NOMO-1 treated with DMSO at 0.1 percent for 48 hours (cell line): ENCODE data around the gene B3GNT4.
"Not testable (repeated sequence)": the region's sequence is repeated elsewhere in the genome, so short reads cannot be mapped to it uniquely, and the experiment has no call there.

ENCODE experiments used
- DNase-seq: peaks from one replicate; lab custom pipeline; 2025; ENCODE audit not compliant: unreplicated experiment; lab: John Stamatoyannopoulos, UW

Gene B3GNT4

DNA sequence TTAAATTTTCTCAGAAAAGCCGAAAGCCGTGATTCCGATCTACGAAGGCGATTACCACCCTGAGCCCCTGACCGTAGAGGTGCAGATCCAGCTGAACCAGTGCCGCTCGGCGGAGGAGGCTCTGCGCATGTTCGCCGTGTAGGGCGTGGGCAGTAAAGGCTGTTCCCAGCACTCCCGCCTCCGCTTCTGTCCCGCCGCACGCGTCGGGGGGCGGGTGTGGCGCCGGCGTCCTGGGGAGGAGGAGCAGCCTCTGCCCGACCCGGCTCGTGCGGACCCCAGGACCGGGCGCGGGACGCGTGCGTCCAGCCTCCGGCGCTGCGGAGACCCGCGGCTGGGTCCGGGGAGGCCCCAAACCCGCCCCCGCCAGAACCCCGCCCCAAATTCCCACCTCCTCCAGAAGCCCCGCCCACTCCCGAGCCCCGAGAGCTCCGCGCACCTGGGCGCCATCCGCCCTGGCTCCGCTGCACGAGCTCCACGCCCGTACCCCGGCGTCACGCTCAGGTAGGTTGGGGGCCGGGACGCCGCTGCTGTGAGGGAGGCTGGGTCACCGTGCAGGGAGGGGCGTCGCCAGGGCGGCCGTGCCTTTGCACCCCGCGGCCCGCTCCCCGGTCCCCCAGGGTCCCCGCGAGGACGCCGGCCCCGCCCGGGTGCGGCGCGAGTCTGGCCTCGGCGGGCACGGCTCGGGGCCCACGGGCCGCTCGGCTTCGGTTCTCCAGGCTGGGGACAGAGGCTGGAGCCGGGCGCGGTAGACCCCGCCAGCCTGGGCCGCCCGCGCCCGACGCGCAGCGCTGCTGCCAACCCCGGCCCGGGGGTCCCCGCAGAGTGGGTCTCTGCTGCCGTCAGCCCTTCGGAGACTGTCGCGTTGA, at the start of gene B3GNT4:
Gene B3GNT4 (plus strand): TSS at position 409 of the 866 bp plus-strand sequence. CDS start 910 bp downstream, outside the sequence.
- DNase-seq: no peak

DNA sequence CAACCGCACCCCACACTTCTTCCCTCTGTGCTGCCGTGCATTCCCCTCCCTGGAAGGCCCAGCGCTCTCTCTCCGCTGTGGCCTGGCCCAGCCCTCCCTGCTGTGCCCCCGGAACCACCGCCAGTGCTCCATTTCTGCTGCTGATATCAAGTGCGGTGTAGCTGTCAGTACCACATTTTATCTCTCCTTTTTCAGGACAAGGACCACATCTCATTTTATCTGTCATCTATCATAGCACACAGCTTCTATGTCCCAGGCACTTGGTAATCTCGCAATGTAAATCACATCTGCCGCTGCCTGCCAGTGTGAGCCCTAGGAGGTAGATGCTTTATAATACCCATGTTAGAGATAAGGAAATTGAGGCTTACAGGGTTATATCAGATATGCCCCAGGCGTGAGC, 47.8 kb upstream of the B3GNT4 start:
- no peak for DNase-seq

DNA sequence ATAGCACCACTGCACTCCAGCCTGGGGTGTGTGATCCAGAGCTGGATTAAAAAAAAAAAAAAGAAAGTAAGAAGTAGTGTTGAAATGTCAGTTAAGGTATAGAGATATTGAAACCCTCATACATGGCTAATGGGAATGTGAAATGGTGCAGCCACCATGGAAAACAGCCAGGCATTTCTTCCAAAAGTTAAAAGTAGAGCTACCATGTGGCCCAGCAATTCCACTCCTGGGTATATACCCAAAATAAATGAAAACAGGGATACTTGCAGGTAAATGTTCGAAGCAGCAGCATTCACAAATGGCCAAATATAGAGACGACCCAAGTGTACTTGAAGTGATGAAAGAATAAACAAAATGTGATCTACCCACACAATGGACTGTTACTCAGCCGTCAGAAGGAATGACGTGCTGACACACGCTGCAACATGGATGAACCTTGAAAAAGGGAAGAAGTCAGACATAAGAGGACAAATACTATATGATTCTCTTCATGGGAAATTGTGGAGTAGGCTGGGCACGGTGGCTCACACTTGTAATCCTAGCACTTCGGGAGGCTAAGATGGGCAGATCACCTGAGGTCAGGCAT, 44.7 kb upstream of the B3GNT4 start:
- no peak for DNase-seq

DNA sequence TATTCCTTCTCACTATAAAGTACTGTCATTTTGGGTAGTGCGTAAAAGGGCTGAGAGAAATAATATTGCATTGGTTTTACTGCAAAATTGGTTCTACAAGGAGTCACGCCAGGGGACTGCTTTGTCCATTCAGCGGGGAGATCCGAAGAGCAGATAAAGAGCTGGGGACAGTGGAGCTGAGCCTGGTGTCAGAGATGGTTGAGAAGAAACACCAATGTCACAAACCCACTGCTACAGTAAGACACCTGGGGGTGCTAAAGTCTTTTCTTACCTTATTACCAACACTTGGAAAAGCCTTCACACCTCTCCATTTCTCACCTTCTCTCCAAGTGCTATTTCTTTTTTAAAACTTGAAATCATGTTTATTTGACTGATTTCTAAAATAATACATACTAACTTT, 43.6 kb upstream of the B3GNT4 start:
- no peak for DNase-seq

DNA sequence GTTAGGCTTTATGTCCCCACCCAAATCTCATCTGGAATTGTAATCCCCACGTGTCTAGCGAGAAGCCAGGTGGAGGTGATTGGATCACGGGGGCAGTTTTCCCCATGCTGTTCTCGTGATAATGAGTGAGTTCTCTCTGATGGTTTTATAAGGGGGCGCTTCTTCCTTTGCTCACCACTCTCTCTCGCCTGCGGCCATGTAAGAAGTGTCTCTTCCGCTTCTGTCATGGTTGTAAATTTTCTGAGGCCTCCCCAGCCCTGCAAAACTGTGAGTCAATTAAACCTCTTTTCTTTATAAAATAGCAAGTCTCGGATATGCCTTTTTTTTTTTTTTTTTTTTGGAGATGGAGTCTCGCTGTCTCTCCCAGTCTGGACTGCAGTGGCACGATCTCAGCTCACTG, 42.7 kb upstream of the B3GNT4 start:
- no peak for DNase-seq

DNA sequence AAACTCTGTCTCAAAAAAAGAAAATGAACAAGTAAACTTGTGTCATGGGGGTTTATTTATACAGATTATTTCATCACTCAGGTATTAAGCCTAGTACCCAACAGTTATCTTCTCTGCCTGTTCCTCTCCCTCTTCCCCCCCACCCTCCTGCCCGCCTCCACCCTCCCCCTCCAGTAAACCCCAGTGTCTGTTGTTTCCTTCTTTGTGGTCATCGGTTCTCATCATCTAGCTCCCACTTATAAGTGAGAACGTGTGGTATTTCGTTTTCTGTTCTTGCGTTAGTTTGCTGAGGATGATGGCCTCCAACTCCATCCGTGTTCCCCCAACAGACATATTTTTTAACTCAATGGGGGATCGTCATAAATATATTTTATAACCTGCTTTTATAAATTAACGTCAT, 41.8 kb upstream of the B3GNT4 start:
- DNase-seq: peak; percentile 9

DNA sequence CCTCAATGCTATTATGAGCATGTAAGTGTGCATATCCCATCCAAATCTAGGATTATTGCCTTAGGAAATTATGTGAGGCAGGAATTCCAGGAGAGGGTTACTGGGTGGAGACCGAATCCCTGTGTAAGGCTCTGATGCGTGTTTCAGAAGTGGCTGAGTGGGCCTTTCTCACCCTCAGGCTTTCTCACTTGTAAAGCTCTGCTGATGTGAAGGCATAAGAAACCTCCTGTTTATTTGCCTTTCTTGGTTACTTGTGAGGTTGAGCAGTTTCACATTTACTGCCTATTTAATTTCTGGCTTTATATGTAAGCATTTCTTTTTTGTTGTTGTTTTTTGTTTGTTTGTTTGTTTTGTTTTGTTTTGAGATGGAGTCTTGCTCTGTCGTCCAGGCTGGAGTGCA, 40.5 kb upstream of the B3GNT4 start:
- DNase-seq: no peak

DNA sequence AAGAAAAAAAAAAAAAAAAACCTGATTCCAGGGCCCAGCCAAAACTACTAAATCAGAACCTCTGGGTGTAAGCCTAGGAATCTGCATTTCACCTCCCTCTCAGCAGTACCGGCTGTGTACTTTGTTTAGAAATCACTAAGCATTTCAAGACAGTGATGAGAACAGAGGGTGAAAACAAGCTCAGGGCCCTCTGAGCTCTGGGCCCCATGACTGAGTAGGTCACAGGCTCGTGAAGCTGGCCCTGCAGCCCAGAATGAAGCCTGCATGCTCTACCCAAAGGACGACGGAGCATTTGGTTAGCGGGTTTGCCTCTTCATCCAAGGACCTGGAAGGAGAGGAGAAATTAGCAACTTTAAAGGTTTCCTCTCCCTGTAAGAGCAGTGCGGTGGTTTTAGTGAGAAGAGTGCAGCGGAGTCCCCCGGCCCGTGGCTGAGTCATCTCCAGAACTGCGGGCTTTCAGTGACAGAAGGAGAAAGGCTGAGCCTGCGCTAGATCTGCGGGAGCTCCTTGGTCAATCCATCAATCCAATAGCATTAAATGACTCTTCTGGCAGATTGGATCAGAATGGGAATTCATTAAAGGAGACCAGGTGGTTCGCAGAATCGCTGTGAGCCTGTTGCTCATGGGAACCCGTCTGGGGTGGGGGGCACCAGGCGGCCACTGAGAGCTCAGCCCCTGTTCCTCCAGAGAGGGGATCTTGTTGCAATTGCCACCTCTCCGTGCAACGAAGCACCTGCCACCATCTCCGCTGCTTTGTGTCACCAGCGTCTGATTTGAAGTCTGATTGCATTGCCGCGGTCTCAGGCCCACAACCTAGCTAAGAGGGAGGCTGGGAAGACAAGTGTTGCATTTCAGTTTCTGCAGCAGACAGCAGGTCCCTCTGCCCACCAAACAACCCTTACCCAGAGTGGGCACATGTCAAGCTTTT, 36.8 kb upstream of the B3GNT4 start:
- DNase-seq: no peak

DNA sequence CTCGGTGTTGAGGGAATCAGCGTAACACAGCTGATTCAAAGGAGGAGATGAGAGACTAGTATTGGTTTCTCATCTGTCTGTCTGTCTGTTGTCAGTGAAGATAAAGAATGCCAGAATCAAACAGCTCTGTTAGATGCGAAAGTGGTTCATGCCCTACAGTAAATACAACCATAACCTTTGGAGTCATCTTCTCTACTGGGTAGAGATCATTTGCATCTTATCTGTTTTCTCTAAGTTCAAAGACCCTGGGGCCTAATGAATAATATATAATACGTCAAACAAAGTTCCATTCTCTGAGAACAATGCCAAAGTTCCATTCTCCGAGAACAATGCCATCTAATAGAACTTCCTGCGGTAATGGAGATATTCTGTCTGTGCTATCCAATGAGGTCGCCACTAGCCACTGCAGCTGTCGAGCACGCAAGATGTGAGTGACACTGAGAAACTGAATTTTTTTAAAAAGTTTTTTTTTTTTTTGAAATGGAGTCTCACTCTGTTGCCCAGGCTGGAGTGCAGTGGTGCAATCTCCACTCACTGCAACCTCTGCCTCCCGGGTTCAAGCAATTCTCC, 36.1 kb upstream of the B3GNT4 start:
- no peak for DNase-seq

DNA sequence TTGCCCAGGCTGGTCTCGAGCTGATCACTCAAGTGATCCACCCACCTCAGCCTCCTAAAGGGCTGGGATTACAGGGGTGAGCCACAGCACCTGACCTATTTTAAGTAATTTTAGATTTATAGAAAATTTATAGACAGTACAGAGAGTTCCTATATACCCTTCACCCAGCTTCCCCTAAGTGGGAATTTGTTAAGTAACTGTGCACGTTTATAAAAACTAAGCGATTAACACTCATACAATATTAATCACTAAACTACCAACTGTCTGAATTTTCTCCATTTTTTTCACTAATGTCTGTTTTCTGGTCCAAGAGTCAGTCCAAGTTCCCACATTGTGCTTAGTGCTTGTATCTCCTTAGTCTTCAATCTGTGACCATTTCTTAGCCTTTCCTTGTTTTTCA, 35.0 kb upstream of the B3GNT4 start:
- no peak for DNase-seq

DNA sequence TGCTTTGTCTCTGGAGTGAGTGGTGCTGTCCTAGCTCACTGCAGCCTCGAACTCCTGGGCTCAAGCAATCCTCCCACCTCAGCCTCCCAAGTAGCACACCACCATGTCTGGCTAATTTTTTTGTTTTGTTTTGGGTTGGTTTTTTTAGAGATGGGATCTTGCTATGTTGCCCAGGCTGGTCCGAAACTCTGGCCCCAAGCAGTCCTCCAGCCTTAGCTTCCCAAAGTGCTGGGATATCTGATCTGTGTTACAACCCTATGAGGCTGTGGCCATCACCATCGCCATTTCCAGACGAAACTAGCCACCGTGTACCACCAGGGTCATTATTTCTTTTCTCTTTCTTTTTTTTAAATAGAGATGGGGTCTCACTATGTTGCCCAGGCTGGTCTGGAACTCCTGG, 32.1 kb upstream of the B3GNT4 start:
- no peak for DNase-seq

DNA sequence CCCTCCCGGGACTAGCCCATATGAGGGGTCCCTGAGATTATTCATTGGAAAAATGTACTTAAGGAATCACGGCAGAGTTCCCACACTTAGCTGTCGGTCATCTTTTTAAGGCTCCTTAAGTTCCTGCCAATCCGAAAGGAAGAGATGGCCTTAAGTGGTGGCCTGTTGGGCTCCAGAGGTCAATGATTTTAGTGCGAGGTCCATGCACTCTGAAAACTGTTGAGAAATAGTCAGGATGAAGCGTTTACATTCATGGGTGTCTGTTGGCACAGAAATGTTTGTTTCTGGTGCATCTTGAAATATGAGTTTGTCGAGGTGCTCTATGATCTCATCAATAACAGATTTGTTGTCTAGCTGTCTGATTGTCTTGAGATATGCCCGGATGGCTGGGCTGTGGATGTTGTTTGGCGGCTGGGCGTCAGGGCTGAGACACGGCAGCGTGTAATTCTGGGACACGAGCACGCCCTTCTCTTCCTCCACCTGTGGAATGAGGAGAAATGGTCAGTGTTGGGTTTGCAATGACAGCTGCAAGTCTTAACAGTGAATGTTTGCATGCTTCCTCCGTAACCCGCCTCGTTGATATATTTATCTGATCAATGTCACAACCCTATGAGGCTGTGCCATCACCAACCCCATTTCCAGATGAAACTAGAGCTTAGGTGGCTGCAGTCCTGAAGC, 31.1 kb upstream of the B3GNT4 start:
- no peak for DNase-seq

DNA sequence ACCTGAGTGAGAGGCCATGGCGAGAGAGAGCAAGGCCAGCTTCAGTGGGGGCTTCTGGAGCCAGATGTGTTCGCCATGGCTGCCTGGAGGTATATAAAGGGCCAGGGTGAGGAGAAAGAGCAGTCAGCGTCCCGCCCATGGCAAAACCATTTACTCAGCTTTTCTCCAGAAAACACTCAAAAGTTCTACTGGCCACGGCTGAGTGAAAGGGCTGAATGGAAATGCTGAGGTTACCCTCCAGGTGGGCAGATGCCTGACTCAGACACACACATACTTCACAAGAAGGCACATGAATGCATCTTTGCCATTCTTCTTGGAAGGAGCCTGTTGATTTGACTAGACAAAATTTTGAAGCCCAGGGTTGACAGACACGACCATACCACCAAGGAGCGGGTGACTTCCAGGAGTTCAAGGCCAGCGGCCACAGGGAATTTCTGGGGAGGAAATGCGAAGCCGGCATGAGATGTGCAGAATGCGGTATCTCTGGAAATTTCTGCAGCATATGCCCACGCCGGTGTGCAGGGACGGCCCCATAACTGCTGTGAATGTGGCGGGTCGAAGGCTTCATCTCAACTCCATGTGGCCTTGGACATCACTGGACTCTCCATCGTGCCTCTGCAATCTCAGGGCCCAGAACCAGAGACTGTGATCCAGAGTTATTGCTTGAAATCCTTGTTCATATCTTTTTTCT, 29.2 kb upstream of the B3GNT4 start, which contains the start of gene IL31:
Gene IL31 (minus strand): TSS at position 67 of the 691 bp plus-strand sequence. CDS start 49 bp downstream, at position 18.
- no peak for DNase-seq

DNA sequence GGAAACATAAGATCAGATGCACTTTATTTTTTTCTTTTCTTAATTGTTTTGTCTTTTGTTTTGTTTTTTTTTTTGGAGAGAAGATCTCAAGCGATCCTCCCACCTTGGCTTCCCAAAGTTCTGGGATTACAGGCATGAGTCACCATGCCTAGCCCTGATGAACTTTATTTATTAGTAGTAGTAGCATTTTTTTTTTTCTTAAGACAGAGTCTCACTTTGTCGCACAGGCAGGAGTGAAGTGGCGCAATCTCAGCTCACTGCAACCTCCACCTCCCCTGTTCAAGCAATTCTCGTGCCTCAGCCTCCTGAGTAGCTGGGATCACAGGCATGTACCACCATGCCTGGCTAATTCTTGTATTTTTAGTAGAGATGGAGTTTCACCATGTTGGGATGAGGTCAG, 27.0 kb upstream of the B3GNT4 start:
- not testable (repeated sequence) for DNase-seq

DNA sequence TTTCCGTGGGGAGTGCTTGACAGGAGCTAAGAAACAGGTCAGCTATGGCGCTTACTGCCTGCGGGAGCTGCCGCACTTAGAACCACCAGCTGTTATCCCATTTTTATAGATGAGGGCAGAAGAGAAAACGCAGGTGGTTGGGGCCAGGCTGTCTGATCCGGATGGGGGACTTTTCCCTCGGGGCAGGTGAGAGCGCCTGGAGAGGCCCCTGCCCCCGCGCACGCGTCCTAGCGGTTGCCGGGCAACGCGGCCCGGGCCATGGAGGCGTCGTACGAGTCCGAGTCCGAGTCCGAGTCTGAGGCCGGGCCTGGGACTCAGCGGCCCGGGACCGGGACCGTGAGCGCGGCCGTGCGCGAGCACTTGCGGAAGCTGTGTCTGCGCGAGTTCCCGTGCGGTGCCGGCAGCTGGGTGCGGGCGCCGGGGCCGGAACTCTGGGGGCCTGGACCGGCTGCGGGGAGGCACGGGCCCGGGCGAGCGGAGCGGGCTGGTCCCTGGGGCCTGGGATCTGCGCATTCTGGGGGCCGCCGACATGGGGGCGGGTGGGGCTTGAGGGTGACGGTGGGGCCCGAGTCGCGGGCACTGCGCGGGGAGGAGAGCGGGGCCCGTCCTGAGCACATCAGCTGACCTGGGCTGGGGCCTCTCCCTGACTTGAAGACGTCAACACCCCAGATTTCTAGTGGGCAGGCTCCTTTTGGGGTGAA, 20.5 kb upstream of the B3GNT4 start, which contains the start of gene LRRC43:
Gene LRRC43 (plus strand): TSS at position 237 of the 701 bp plus-strand sequence. CDS start 22 bp downstream, at position 259.
- DNase-seq: peak; percentile 14

DNA sequence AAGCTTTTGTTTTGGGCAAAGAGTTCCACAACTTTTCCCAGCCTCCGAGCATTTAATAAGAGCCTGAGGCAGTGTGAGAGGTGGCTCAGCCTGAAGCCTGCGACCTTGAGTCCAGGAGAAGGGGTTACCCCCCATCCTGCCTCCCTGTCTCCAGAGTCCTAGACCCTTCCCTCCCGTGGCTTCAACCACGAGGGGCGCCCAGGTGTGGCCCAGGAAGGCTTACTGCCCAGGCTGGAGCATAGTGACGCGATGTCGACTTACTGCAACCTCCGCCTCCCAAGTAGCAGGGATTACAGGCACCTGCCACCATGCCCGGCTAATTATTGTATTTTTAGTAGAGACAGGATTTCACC, 19.9 kb upstream of the B3GNT4 start:
- no peak for DNase-seq

DNA sequence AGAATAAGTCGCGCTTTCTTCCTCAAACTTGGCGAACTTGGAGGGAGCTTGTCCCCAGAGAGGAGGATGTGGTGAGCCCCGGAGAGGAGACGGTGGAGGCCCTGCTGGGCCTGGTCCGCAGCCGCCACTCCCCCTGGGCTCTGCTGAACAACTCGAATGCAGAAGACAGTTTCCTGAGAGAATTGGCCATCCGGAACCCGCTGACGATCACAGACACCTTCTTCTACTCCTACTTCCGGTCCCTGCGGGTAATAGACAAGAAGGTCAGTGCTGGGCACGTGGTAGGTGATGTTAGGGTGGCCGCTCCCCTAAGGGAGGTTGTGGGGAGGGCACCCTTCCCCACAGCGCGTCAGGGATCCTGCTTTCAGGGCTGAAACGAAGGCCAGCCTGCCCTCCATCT, 19.0 kb upstream of the B3GNT4 start:
- no peak for DNase-seq

DNA sequence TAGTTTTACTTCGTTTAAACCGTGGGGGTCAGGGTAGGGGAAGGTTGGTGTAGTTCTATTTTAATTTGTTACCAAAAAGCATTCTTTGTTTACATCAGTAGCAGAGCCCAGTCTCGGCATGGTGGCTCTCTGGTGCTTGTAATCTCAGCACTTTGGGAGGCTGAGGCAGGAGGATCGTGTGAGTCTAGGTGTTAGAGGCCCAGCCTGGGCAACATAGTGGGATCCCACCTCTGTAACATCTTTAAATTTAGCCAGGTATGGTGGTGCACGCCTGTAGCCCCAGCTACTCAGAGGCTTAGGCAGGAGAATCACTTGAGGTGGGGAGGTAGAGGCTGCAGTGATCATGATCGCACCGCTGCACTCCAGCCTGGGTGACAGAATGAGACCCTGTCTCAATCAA, 18.4 kb upstream of the B3GNT4 start:
- no peak for DNase-seq

DNA sequence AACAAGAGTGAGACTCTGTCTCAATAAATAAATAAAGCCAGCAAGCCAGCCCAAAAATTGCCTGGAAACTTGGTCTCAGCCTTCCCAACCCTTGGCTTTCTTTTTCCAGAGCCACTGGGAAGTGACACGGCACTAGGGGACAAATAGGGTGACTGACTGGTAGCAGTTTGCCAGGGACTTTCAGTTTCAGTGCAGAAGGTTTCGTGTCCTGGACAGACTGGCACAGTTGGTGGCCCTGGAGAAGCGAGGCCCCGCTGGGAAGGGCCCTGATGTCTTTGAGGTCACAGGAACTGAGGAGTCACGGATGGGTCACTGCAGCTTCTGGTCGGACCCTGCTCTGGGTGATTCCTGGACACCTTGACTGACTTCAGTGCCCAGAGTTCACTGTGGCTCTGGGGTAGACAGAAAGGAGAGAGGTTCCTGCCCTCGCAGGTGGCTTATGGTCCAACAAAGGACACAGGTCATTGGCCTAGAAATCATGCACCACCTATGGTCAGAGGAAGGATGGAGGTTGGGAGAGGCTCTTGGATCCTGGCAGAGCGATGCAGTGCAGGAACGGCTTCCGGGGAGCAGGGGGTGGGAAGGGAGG, 17.9 kb upstream of the B3GNT4 start:
- DNase-seq: no peak
